GM18868 (cell line): ENCODE results near the gene ADGRF1.
A peak's percentile ranks its signal among the peaks of the same experiment; 100 is the strongest.
"Not testable (repeated sequence)": the region's sequence is repeated elsewhere in the genome, so short reads cannot be mapped to it uniquely, and the experiment has no call there.

Experiments used
- ATAC-seq: cut with Tn5 transposase; IDR thresholded peaks from one replicate; pipeline ENCODE4 v1.9.1; 2021; ENCODE audit warnings: mild to moderate bottlenecking, moderate library complexity; ENCODE audit not compliant: unreplicated experiment

ADGRF1 gene

DNA sequence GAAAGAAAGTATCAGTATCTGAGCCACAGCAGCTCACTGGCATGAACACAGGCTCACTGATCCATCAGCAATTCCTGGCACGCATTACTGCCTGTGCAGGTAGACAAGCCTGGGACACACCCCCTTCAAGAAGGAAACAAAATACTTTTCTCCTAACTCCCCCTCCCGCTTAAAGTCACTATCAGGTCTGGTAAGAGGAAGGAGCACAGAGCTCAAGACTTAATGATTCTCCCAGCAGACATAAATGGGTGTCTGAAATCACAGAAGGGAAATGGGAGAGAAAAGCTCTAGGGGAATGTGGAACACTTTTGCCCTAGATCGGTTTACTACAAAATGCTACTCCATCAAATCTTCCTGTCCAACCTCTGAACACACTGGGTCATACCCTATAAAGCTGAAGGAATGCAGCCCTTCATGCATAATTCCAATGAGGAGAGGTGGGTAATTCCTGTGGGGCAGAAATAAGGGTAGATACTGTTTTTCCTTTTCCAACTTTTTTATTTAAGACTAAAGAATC is at the start of gene ADGRF1:
Gene ADGRF1 (minus strand): TSS at position 58 of the 517 bp plus-strand sequence. CDS start 13,271 bp downstream, outside the sequence.
- ATAC-seq, result no peak

DNA sequence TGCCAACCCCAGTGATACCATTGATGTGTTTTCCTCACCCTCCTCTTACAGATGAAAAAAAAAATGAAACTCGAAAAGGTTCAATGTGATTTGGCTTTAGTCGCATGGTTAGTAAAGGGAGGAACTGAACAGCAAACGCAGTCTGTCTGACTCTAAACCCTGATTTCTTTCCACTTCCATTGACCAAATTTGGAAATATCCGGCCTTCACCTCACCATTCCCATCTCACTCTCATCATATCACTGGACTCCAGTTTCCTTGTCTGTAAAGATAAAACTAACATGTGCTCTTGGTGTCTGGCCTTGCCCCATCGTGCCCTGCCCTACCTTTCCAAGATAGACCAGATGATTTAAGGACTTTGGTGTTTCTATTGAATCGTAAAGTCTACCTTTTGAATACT is 48.7 kb upstream of the ADGRF1 start:
- ATAC-seq, result no peak

GRCh38 chr6:47089473-47089872 is 47.3 kb upstream of the ADGRF1 start:
- not testable (repeated sequence) for ATAC-seq

GRCh38 chr6:47086051-47086770 is 44.1 kb upstream of the ADGRF1 start:
- ATAC-seq, result no peak

GRCh38 chr6:47084610-47085009 is 42.5 kb upstream of the ADGRF1 start:
- ATAC-seq, result no peak

GRCh38 chr6:47083586-47084047 is 41.5 kb upstream of the ADGRF1 start:
- no peak for ATAC-seq

DNA sequence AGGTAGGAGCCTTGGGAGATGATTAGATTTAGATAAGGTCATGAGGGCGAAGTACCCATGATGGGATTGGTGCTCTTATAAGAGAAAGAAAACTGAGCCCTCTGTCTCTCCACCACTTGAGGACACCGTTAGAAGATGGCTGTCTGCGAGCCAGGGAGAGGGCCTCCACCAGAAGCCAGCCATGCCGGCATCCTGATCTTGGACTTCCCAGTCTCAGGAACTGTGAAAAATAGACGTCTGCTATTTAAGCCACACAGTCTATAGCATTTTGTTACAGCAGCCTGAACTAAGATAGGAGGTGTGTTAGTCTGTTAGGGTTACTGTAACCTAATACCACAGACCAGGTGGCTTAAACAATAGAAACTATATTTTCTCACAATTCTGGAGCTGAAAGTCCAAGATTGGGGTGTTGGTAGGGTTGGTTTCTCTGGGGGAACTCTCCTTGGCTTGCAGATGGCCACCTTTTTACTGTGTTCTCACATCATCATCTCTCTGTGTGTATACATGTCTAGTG is 38.0 kb upstream of the ADGRF1 start:
- ATAC-seq, result no peak

DNA sequence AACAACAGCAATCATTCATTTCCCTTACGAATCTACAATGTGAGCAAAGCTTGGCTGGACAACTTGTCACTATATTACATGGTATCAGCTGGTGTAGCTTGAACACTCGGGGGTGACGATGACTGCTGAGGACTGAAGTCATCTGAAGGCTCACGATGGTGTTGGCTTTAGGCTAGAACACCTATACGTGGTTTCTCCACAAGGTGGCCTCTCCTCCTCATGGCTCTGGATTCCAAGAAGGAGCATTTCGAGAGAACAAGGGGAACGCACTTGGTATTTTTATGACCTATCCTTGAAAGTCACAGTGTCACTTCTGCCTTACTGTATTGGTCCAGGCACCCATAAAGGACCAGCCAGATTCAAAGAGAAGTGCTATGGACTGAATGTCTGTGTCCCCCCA is 37.5 kb upstream of the ADGRF1 start:
- ATAC-seq, result no peak

GRCh38 chr6:47078991-47079390 is 36.9 kb upstream of the ADGRF1 start:
- ATAC-seq, result no peak

- ATAC-seq, result no peak
These were observed 34.6 kb upstream of the ADGRF1 start for GRCh38 chr6:47076422-47077344.

GRCh38 chr6:47075741-47076421 is 33.7 kb upstream of the ADGRF1 start:
- ATAC-seq, result no peak

DNA sequence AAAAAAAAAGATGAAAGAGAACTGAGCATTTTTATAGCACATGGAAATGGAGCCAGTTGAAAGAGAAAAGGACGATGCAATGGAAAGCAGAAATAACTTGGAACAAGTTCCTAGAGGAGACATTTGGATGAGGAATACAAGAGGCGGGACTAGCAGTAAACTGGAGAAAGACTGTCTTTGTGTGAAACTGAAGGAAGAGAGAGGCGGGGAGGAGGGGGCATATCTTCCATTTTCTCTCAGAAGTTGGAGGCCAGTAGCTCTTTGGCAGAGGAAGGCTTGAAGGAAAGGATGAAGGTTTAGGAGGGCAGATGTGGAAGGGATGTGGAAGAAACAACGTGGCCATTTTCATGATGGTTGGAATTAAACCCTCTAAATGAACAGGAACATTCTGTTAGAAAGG is 33.0 kb upstream of the ADGRF1 start:
- no peak for ATAC-seq

- no peak for ATAC-seq
These were observed 31.3 kb upstream of the ADGRF1 start for GRCh38 chr6:47073125-47074110.

GRCh38 chr6:47072667-47073066 is 30.5 kb upstream of the ADGRF1 start:
- ATAC-seq, result no peak

- no peak for ATAC-seq
These were observed 29.5 kb upstream of the ADGRF1 start for GRCh38 chr6:47071681-47072080.

- ATAC-seq, result no peak
These were observed 28.3 kb upstream of the ADGRF1 start for GRCh38 chr6:47070461-47070860.

DNA sequence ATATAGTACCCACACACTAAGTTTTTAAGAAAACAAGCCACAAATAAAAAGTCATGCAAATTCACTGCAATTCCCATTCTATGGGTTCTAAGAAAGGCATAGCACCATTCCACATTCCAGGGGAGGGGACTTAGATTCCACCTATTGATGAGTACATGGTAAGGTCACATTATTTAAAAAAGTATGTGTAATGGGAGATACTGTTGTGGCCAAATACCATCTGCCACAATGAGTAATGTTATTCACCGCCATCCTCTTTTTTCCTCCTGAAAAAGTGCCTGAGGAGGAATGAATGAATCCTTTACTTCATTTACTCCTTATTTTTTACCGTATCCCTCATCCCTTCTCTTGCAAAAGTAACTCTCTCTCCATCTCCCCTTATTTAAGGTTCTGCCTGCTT is 27.0 kb upstream of the ADGRF1 start:
- ATAC-seq, result no peak

DNA sequence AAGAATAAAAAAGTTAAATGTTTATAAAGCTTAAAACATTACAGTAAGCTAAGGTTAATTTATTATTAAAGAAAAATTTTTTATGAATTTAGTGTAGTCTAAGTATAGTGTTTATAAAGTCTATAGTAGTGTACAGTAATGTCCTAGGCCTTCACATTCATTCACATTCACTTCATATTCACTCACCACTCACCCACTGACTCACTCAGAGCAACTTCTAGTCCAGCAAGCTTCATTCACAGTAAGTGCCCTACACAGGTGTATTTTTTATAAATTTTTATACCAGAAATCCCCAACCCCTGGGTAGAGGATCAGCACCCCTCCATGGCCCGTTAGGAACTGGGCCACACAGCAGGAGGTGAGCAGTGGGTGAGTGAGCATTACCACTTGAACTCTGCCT is 24.3 kb upstream of the ADGRF1 start:
- no peak for ATAC-seq

- ATAC-seq, result peak; percentile 61
These were observed 22.1 kb upstream of the ADGRF1 start for GRCh38 chr6:47064274-47064673.

- ATAC-seq, result no peak
These were observed 20.2 kb upstream of the ADGRF1 start for GRCh38 chr6:47062346-47062745.
